GM21737 (cell line): ENCODE results near the gene CD3E.
"Not testable (repeated sequence)": the region's sequence is repeated elsewhere in the genome, so short reads cannot be mapped to it uniquely, and the experiment has no call there.

Source experiments
- ATAC-seq: cut with Tn5 transposase; IDR thresholded peaks from one replicate; pipeline ENCODE4 v1.9.1; 2021; ENCODE audit warnings: mild to moderate bottlenecking, moderate library complexity; ENCODE audit not compliant: unreplicated experiment

CD3E gene

GRCh38 chr11:118289401-118289800, 15.1 kb upstream of the CD3E start:
- ATAC-seq: no peak

GRCh38 chr11:118290923-118291322, 13.6 kb upstream of the CD3E start:
- ATAC-seq: no peak

DNA sequence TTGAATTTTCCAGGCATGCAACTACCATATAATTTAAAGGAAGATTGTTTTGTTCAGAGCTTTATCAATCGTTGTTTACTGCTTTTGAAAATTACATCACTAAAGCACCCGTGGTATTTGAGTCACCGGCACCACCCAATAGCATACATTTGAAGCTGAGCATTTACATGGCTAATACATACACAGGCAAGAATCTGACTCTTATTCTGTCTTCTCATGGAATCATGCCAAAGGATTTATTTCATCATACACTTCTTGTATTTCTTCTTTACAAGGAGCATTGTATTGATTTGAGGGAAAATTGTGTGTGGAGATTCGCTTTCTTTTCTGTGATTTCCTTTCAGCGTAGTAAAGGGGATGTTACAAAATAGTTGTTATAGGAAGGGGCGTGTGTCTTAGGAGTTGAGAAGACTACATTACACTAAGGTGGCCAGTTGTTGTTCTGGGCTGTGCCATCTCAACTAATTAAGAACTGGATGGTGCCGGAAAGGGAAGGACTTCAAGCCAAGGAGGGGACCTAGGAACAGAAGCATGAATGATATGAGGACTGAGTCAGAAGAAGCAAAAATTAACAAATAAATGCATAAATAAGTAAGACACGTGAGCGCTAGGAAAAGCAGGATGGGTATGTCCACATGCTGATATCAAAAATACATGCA, 12.9 kb upstream of the CD3E start:
- no peak for ATAC-seq

- no peak for ATAC-seq
These were observed 10.5 kb upstream of the CD3E start for GRCh38 chr11:118294053-118294452.

GRCh38 chr11:118295199-118295598, 9.3 kb upstream of the CD3E start:
- ATAC-seq: no peak

DNA sequence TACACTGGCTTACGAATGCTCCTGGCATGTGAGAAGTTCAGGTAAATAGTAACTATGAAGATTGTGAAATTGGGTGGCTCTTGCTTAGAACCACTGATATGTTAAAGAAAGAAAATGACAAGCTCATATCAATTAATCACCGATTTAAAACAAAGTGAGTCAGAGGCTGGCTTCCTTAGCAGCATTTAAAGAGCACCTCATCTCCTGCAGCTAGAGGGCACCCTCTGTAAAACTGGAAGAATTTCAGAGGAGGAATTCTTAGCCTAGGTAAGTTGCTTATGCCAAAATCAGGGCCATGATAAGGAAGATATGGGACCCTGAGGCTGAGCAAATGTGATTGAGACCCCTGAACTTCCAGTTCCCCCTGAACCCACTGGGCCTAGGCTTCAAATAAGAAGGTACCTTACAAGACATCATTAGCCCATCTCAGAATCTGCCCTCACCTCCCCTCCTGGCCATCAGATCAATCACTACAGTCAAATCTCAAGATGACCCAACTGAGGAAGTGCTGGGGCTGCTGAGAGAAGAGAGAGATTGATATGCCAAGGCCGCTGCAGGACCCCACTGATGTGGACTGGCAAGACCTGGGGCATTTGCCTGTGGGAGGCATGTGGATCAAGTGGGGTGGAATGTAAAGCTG, 8.6 kb upstream of the CD3E start:
- no peak for ATAC-seq

DNA sequence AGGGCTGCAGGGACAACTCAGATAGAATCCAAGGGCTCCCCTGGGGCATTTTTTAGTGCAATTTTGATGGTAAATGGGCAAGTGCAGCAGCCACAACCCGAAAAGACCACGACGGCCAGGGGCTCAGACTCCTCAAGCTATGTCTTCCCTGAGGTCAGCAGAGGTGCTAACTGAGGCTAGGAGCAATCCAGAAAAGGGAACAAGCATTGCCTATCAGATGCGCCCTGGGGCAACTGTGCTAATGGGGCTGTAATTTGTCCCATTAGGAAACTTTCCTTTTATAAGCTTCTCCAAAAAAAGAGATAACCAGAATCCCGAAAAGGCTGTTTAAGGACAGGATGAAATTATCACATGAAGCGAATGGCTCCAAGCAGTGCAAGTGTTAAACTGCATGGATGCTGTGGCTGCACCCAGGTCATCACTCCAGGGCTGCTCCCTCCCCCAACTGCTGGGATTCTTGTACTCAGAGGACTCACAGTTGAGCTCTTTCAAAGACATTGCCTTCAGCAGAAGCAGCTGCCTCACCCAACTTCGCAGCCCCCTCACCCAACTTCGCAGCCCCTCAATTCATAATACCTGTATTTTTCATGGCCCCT, 2.8 kb upstream of the CD3E start:
- no peak for ATAC-seq

- ATAC-seq: no peak
These were observed 333 bp upstream of the CD3E start for GRCh38 chr11:118304227-118304567.

GRCh38 chr11:118305726-118306125, 1.2 kb downstream of the CD3E start:
- ATAC-seq: no peak

GRCh38 chr11:118306556-118306955, 2.0 kb downstream of the CD3E start:
- no peak for ATAC-seq

DNA sequence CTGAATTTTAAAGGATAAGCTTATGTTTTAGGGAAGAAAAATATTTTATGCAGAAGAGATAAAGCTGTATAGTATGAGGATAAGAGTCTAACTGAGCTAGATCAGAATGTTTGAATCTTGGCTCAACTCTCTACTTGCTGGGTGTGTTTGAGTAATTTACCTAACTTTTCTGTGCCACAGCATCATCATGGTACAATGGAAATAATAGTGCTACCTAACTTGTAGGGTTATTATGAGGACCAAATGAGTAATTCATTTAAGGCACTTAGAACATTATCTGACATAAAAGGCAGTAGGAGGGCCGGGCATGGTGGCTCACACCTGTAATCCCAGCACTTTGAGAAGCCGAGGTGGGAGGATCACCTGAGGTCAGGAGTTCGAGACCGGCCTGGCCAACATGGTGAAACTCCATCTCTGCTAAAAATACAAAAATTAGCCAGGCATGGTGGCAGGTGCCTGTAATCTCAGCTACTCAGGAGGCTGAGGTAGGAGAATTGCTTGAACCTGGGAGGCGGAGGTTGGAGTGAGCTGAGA, 4.5 kb downstream of the CD3E start:
- ATAC-seq: not testable (repeated sequence)

DNA sequence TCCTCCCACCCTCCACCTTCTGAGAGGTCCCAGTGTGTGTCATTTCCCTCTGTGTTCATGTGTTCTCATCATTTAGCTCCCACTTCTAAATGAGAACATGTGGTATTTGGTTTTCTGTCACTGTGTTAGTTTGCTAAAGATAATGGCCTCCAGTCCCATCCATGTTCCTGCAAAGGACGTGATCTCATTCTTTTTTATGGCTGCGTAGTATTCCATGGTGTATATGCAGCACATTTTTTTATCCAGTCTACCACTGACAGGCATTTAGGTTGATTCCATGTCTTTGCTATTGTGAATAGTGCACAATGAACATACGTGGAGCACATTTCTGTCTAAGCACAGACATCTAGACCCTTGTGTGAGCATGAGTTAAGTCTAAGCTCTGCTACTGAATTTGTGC, 5.7 kb downstream of the CD3E start:
- ATAC-seq: no peak

DNA sequence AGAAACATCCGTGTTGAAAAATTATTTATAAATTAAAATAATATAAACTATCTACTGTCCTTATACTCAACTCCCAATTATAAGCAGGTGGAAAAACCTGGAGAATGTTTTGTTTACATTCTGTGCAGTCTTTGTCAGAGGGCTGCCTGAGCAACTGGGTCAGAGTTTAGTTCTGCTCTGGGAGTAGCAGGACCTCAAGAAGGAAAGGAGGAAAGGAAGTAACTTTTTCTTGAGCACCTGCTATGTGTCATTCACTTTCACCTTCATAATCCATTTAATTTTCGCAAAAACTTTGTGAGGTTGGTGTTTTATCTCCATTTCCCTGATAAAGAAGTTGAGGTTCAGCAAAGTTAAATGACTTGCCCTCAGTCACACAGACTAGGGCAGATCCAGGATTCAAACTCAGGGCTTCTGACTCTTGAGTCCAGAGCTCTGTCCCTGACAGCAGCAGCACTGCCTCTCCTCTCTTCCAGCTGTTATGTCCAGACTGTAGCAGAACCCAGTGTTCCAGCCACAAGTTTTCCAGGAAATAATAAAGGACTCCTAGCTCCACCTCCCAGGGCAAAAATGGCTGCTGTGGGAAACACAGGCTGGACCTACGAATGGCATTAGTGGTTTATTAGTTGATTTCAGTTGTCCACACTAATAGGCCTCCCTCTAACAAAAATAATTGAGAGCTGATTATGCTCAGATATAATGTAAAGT, 6.4 kb downstream of the CD3E start:
- ATAC-seq: no peak

DNA sequence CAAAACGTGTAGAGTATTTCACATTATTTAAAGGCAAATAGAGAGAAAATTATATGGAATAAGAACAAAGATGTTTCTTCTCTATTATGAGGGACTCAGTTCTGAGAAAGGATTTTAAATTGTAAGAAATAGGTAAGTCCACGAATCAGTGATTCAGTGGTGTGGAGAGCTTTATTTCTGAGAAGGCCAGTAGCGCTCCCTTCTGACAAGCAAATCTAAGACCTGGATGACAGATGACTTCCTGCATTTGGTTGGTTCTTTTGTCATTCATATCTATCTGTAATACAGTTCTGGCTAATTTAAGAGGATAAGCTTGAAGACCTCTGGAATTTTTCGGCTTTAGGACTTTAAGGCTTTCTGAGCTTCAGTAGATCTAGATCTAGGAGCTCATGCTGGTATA, 7.0 kb downstream of the CD3E start:
- no peak for ATAC-seq

GRCh38 chr11:118312328-118312727, 7.8 kb downstream of the CD3E start:
- no peak for ATAC-seq

- ATAC-seq: no peak
These were observed 8.7 kb downstream of the CD3E start for GRCh38 chr11:118313242-118313641.

DNA sequence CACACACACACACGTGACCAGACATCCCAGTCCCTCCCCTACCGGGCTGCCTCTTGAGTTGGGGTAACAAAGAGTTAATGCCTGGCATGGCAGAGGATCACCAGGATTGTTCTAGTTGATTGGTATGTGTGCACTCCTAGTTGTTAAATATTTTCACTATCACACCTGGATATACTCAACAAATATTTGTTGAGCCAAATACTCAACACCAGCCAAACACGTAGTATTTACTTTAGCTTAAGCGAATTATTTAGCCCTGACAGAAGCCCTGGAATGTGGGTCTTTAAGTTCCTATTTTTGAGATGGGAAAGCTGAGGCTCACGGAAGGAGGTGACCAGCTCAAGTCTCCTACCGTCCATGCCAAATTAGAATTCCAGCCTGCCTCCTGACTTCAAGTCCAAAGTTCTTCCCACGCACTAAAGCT, 10.5 kb downstream of the CD3E start:
- ATAC-seq: no peak

DNA sequence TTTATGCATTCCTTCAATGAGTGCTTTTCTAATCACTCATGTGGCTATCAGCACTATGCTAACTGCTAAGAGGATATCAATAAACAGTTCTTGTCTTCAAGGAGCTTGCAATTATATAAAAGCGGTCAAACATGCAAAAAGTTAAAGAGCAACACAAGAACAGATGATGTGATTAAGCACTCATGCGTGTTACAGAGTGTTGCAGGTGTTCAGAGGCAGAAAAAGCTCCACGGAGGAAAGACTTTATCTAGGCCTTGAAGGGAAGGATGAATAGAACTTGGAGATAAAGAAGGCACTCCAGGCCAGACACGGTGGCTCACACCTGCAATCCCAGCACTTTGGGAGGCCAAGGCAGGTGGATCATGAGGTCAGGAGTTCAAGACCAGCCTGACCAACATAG, 13.6 kb downstream of the CD3E start:
- ATAC-seq: no peak

- ATAC-seq: no peak
These were observed 14.2 kb downstream of the CD3E start for GRCh38 chr11:118318581-118319336.

DNA sequence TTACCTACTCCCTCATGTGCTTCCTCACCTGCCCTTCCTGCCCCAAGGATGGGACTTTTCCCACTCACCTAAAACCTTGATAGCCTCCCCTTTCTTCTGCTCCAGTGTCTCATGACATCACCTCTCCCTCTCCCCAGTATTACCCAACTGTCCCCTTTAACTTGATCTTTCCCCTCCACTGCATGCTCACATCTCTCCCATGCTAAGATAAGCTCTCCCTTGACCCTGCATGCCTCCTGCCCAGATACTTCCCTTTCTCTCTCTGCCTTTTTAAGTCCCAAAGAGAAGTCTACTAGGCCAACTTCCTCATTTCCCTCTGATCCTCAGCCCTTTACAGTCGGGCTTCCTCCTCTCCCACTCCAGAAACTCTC, 14.8 kb downstream of the CD3E start:
- ATAC-seq: no peak

GRCh38 chr11:118320515-118320914, 16.0 kb downstream of the CD3E start:
- no peak for ATAC-seq
